HT-29 (cell line): Measurements from ENCODE around the gene WDR35. TPM values are rescaled to one million over a fixed set of nuclear protein-coding genes. Genes with fewer than 3 reads are reported as not detected.
"Not testable (repeated sequence)": the region's sequence is repeated elsewhere in the genome, so short reads cannot be mapped to it uniquely, and the experiment has no call there.

Experiments used
- DNase-seq: peaks from one replicate; pipeline ENCODE4 v3.0.0-alpha.2; 2015; ENCODE audit warnings: low spot score
- total RNA-seq: library from RNA; depleted of rRNA; stranded (reverse); fragments of >200 nt; shearing (Covaris generic); gene quantifications from 2 replicates; pipeline ENCODE4 v1.2.3, GENCODE V29; 2014

The WDR35 gene
- total RNA-seq, 1 experiment from 2014 or later, result 3.9 TPM

- no peak for DNase-seq
Observed at GRCh38 chr2:19942199-19942598, 47.7 kb downstream of the WDR35 start.

DNA sequence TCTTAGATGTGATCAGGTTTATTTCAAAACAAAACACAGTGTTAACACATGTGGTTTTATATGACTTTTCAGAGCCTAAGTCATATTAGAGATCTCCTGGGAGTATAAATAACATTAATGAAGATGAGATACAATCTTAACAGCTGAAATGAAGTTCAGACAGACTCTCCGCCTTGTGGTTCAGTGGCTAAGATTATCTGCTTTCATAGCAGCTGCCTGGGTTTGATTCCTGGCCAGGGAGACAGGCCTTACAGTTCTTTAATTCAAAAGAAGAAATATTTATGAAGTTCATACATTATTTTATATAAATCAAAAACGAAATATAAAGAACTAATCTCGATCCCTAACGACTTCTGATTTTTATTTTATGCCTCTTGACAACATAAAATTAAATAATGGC, 52.9 kb downstream of the WDR35 start:
- no peak for DNase-seq

DNA sequence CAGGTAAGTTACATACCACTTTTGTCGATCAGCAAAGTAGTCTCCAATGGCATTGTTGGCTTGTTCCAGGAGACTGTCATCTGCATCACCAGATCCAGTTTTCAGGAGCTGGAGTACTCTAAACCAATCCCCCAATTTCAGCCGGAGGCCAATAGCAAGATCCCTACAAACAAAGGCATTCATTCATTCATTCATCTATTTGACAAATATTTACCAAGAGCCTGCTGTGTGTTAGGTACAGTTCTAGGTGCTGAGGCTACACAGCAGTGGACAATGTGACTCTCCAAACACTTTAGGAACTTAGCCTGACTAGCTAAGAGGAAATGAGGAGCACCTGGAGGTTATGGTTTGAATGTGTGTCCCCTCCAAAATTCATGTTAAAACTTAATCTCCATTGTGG, 53.7 kb downstream of the WDR35 start:
- no peak for DNase-seq

- peak; percentile 43 for DNase-seq
Observed at GRCh38 chr2:19933351-19933981, 56.4 kb downstream of the WDR35 start.

DNA sequence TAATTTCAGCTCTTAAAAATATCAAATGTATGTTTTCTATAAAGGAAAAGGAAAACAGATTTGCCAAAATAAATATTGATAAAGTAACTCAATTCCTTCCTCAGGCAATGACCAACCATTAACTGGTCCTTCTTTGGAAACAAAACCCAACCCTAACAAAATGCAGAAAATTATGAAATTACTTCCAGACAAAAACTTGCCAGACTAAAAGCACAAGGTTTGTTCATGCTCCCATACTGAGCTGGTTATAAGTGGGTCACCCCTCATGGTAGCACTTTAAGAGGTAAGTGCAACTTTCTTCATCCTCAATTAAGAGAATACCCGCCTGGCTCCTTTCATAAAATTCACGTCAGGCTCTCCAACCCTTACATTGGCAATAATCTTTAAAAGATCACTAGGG, 57.0 kb downstream of the WDR35 start:
- no peak for DNase-seq

- DNase-seq, result no peak
Observed at GRCh38 chr2:19929226-19929625, 60.7 kb downstream of the WDR35 start.

- DNase-seq, result peak; percentile 10
Observed at GRCh38 chr2:19927816-19928215, 62.1 kb downstream of the WDR35 start.

- DNase-seq, result not testable (repeated sequence)
Observed at GRCh38 chr2:19924526-19924925, 65.4 kb downstream of the WDR35 start.

GRCh38 chr2:19922188-19922587, 67.7 kb downstream of the WDR35 start:
- DNase-seq, result not testable (repeated sequence)

DNA sequence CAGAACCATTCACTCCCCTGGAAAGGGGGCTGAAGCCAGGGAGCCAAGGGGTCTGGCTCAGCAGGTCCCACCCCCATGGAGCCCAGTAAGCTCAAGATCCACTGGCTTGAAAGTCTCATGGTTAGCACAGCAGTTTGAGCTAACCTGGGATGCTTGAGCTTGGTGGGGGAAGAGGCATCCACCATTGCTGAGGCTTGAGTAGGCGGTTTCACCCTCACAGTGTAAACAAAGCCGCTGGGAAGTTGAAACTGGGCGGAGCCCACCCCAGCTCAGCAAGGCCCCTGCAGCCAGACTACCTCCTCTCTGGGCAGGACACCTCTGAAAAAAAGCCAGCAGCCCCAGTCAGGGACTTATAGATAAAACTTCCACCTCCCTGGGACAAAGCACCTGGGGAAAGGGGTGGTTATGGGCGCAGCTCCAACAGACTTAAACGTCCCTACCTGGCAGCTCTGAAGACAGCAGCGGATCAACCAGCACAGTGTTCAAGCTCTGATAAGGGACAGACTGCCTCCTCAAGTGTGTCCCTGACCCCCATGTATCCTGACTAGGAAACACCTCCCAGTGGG, 73.4 kb downstream of the WDR35 start:
- no peak for DNase-seq

GRCh38 chr2:19914266-19914975, 75.5 kb downstream of the WDR35 start:
- no peak for DNase-seq

DNA sequence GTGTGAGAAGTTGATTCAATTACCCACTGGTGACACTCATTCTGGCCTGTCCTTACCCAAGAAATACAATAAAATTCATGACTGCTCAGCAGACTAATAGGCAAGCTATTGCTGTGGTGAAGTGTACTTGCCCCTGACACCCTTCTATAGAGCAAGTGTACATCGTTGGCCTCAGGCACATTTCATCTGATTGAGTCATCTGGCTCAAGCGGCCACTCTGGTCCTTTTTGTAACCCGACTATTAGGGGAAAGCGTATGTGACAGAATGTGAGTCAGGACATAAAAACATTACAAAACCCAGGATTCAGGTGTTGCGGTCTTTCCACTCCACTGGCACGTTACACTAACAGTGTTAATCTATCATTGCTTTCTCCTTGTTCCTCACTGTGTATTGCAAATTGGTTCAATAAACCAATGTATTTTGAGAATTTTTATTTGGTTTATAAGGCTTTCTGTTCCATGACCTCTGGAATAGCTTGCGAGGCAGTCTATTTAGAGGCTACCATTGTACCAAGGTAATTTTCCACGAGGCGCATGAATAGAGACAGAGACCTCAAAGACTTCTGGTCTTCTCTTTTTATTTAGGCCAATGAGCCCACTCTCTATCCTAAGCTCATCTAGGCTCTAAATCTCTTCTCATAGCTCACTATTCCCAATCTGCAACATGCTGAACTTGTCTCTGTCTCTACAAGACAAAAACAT, 77.9 kb downstream of the WDR35 start:
- DNase-seq, result no peak

- DNase-seq, result no peak
Observed at GRCh38 chr2:19902216-19902740, 87.6 kb downstream of the WDR35 start.

GRCh38 chr2:19901442-19902215, 88.3 kb downstream of the WDR35 start, which contains the start of gene TTC32:
TSS of gene TTC32 (minus strand) at chr2:19901983. CDS start at chr2:19901854, 129 bp downstream.
- DNase-seq, result peak; percentile 93

GRCh38 chr2:19900931-19901441, 88.9 kb downstream of the WDR35 start:
- DNase-seq, result peak; percentile 58

DNA sequence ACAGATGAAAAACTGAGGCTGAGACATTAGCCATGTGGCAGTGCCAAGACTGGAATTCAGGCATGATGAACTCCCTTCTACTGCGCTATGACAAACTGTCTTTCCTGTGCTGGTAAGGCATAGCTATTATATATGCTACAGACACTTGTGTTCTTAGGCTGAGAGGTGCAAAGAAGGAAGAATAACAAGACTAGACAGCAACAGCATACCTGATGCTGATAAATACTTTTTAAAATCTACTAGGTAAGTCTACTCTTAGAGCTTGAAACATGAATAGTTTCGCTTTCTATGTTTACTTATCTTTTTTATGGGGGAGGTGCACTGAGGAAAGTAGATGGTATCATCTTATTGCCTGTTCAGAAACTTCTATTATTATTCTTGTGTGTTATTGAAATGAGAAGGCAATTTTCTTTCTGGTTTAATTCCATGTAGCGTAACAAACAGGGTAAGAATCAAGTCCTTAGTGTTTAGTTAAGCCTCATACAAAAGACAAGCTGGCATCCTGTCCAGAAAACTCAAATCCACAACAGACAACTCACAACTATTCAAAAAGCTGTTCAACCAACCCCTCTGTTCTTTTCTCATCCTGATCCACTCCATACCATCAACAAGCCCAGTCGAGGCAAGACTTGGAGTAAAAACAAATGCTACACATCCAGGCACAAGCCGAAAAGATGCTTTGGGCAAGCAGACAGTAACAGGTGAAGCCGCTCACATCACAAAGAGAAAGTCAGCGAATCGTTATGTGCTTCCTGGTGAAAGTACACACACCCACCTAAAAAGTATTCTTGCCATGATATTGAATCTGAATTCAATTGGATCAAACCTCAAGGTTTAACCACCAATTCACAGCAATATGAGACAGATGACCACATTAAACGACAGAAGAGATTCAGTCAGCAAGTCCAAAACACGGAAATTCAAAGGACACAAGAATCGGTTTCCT, 89.6 kb downstream of the WDR35 start:
- DNase-seq, result peak; percentile 41

DNA sequence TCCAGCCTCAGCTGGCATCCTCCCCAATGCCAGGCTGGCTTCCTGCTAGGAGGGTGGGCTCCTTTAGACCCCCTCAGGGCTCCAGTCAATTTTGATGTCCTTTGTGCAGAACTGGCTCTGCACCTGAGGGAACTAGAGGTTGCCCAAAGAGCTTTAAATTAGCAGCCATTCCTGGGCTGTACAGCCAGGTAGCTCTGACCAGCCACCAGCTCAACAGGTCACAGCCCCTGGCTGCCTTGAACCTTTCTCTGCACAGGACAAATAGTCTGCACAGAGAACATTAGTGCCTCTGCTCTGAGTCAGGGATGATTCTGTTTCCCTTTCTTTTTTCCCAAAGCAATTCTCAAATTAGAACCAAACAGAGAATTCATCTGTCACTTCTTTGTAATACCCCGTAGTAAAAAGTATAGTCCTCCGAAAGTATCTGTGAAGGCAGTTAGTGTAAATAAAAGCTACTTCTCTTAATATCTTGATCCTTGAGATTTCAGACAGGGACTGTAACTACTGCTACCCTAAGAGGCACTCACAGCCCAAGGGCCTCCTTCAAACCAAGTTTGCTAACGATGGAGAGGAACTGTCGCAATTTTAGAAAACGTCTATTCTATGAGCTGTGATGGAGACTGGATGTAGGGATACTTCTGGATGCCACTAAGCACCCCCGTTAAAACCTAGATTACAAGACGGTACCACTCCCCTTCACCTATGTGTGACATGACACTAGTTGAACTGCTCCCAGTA, 91.1 kb downstream of the WDR35 start:
- no peak for DNase-seq

DNA sequence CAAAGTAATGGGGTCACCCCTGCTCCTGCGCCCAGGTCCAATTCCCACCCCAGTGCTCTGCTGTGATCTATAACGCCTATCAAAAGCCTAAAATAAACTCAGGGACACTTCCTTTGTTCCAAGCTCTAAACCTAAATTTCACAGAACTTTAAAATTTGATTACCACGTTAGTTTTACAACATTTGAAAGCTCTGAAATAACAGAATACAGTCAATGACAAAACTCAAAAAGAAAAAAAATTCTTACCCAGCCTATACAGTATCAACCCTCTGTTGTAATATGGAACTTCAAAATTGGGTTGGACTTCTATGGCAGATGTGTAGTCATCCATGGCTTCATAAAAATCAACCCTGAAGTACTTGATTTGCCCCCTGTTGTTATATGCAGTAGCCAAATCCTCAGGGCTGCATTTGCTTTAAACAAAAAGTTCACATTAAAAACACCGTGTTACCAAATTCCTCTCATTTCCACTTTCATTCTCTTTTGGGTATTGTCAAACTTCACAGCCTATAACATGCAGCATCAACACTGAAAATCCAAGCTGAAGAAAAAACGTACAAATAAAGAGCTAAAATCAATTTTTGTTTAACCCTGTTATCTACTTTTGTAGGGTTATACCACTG, 92.2 kb downstream of the WDR35 start:
- DNase-seq, result no peak

DNA sequence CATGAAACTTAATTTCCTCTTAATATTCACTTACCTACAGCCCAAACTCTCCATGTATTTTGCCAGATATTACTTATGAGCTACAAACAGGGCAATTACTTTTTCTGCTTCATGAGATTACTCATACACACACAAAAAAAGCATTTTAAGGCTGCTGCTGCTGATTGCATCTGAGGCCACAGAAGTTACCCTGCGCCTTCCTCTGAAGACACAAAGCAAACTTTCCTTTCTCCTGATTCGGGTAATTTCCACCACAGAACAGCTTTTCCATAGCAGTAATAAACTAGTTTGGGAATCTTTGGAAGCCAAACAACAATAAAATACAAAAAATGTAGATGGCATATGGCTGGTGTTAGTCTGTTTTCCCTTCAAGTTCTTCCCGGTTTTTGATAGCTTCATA, 94.4 kb downstream of the WDR35 start:
- no peak for DNase-seq
